Activated T-helper 2 cell treated with anti-CD3 and anti-CD28 coated beads, Interferon-gamma antibody, Interleukin-2, Interleukin-4, amounts not matched to agents 10 μg/mL and 5 μg/mL and 100 μg/mL, durations not matched to agents 14 hours and 24 hours and 36 hours (primary cell): ENCODE data around the gene AHNAK2. TPM values are rescaled to one million over a fixed set of nuclear protein-coding genes. Genes with fewer than 3 reads are reported as not detected.

Source experiments
- DNase-seq: peaks from one replicate; pipeline ENCODE4 v3.0.0; 2021; ENCODE audit warnings: low spot score
- H3K27ac Mint-ChIP-seq: one replicate; pipeline ENCODE4 v1.8.0; 2021; ENCODE audit warnings: mixed read lengths
- H3K27me3 Mint-ChIP-seq: one replicate; pipeline ENCODE4 v1.8.0; 2021; ENCODE audit warnings: low read depth, mixed read lengths
- H3K36me3 Mint-ChIP-seq: one replicate; pipeline ENCODE4 v1.8.0; 2021; ENCODE audit warnings: low read depth, mixed read lengths
- H3K4me1 Mint-ChIP-seq: one replicate; pipeline ENCODE4 v1.8.0; 2021; ENCODE audit warnings: low read depth, mixed read lengths
- H3K4me3 Mint-ChIP-seq: one replicate; pipeline ENCODE4 v1.8.0; 2021; ENCODE audit warnings: low read depth, mild to moderate bottlenecking, moderate library complexity, mixed read lengths
- H3K9me3 Mint-ChIP-seq: one replicate; pipeline ENCODE4 v1.8.0; 2021; ENCODE audit warnings: mixed read lengths
- intact Hi-C: fragments of 100-400 bp; cut with micrococcal nuclease; formaldehyde crosslinking; loops from one replicate; pipeline ENCODE4 v1.15.1; 2023
- total RNA-seq: library from RNA; stranded (reverse); gene quantifications from 2 replicates; pipeline ENCODE4 v1.2.3, GENCODE V29; 2022

Gene AHNAK2
- total RNA-seq, 1 donor from 2014 or later: 0.02 TPM

DNA sequence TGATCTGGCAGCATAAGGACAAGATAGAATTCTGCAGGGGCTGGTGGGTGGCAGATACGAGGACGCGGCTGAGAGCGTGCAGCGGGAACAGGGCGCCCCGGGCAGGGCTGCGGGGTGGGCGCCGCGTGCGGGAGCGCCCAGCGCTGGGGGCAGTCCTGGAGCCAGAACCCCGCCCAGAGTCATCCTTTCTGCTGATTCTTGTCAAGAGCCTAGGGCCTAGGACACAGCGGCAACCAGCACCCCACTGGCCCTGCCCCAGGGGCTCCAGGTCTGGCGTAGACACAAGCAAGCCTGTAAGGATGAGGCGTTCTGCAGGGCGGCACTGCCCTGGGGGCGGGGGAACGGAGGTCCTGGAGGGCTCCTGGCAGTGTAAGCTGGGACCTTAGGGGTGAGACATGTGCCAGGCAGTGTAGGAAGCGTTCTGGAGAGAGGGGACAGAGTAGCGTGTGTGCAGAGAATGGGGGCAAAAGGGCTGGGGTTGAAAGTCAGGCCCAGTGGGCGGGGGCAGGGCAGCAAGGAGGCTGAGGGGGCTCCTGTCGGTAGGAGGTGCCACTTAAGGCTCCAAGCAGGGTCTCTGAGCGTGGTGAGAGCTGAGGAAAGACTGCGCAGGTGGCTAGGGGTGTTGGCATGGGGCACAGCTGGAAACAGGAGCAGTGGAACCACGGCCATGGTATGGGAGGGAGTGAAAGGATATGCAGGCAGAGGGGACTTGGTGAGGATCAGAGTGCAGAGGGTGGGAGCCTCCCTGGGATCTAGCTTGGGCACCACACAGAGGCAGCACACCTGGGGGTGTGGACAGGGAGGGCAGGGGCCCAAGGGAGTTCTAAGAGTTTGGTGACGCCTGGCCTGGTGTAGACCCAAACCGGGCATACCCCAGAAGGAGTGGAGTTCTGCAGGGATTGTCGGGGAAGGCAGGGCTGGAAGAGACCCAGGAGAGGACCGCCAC lies 845 bp upstream of the AHNAK2 start:
- Mint-ChIP-seq H3K27me3 (peaks cover 19% of the 10 kb centered on the region), H3K9me3 (no peaks in the 10 kb centered on the region), H3K36me3 (no peaks in the 10 kb centered on the region), H3K4me3 (no peak overlapping the region), H3K4me1 (peaks cover 5% of the 10 kb centered on the region), H3K27ac (no peak overlapping the region)
- intact Hi-C loops: no loop called here
- no peak for DNase-seq

DNA sequence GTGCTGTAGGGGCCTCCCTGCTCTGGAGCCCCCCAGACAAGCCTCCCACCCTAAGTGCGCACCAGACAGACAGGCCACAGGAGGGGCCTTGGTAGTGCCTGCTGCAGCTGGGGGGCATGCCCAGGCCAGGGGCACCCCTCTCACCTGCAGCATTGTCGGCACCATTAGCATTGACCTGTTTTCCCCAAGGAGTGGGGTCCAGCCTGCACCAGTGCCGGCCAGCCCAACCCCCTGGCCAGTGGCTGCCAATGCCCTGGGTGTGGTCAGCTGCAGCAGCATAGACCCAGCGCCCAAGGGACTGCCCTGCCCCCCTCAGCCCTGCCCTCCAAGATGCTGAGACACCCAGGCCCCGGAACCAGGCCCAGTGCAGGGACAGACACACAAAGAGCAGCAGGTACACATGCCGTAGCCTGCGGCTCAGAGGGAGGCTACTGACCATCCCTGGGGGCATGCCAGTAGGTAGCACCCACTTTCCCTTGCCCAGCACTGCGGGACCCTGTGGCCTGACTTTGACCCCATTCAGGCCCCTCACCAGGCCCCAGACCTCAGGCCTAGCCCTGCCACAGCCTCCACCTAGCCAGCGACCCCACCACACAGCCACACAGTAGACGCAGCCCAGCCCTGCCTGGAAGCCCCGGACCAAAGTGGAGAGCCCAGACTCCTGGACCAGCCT lies 1.0 kb downstream of the AHNAK2 start:
- no peak for DNase-seq
- H3K27me3 Mint-ChIP-seq: peaks cover 19% of the 10 kb centered on the region
- H3K9me3 Mint-ChIP-seq: no peaks in the 10 kb centered on the region
- H3K27ac Mint-ChIP-seq: no peak overlapping the region
- peaks cover 5% of the 10 kb centered on the region for H3K4me1 Mint-ChIP-seq
- H3K4me3 Mint-ChIP-seq: peak overlapping the region; percentile 74
- no peaks in the 10 kb centered on the region for H3K36me3 Mint-ChIP-seq
- intact Hi-C loops: no loop called here

DNA sequence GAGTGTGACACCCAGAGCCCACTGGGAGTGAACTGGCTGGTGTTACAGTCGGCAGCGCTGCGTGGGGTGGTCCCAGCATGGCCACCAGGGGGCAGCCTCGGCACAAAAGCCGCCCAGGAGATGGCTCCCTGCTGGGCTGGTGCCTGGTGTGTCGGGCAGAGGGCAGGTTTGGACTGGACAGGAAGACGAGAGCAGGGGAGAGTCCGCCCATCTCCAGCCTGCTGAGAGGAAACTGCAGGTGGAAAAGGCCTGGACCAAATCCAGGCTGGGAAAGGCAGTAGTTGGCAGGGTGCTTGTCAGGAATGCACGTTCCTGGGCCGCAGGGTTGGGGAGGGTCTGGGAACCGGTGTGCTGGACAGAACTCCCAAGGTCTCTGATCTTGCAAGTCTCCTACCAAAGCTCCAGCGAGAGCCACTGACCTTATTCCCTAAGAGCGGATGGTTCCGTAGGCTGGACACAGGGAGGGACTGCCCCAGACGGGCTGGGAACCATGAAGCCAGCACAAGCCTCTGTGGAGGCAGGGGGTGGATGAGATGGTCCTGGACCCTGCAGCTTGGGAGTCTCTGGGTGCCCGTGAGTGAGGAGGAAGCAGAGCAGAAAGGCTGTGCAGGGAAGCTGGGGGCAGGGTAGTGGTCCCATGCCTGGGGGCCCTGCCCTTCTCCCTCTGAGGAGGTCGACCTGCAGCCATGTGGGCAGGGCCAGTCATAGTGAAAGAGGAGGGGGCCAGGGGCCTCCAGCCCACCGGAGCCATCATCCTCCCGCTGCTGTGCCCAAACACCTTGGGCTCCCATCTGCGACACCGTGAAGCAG lies 1.8 kb downstream of the AHNAK2 start:
- Mint-ChIP-seq H3K4me1 (peaks cover 5% of the 10 kb centered on the region), H3K36me3 (no peaks in the 10 kb centered on the region), H3K9me3 (no peaks in the 10 kb centered on the region), H3K27ac (no peak overlapping the region), H3K27me3 (peaks cover 19% of the 10 kb centered on the region), H3K4me3 (peak overlapping the region; percentile 60)
- peak; percentile 78 for DNase-seq
- intact Hi-C loops: loop anchor here (1.0 kb wide), 1 partner anchor 69 kb away; no protein-coding TSS in a partner anchor

DNA sequence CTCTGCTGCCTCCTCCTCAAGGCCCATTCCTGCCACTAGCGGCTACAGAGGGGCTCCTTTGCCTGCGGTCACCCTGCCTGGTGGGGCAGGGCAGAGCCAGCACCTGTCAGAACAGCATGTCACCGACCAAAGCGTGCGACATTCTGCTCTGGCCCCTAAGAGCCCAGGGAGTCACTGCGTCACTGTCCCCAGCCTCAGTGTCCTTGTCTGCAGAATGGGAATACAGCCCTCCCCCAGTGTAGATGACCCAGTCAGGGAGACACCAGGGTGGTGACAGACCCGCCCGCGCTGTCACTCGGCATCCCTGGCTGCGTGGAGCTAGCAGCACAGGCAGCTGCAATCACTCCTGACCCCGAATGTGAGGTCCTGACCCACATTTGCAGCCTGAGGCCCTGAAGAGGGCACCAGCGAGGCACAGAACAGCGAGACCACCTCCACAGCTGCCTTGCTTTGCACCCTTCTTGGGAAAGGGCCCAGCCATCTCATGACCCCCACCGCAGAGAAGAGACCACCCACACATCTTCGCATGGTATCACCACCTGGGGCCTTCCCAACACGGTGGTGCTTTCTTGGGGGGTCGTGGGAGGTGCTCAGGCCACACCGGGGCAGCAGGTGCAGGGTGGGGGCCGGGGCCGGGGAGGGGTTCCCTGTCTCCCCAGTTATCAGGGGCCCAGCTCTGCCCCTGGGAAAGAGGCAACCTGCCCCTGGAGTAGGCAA lies 2.5 kb downstream of the AHNAK2 start:
- H3K9me3 Mint-ChIP-seq: no peaks in the 10 kb centered on the region
- H3K36me3 Mint-ChIP-seq: no peaks in the 10 kb centered on the region
- no peak for DNase-seq
- intact Hi-C loops: loop anchor here (1.0 kb wide), 1 partner anchor 70 kb away; no protein-coding TSS in a partner anchor
- peaks cover 5% of the 10 kb centered on the region for H3K4me1 Mint-ChIP-seq
- H3K27me3 Mint-ChIP-seq: peaks cover 19% of the 10 kb centered on the region
- H3K4me3 Mint-ChIP-seq: no peak overlapping the region
- no peak overlapping the region for H3K27ac Mint-ChIP-seq

DNA sequence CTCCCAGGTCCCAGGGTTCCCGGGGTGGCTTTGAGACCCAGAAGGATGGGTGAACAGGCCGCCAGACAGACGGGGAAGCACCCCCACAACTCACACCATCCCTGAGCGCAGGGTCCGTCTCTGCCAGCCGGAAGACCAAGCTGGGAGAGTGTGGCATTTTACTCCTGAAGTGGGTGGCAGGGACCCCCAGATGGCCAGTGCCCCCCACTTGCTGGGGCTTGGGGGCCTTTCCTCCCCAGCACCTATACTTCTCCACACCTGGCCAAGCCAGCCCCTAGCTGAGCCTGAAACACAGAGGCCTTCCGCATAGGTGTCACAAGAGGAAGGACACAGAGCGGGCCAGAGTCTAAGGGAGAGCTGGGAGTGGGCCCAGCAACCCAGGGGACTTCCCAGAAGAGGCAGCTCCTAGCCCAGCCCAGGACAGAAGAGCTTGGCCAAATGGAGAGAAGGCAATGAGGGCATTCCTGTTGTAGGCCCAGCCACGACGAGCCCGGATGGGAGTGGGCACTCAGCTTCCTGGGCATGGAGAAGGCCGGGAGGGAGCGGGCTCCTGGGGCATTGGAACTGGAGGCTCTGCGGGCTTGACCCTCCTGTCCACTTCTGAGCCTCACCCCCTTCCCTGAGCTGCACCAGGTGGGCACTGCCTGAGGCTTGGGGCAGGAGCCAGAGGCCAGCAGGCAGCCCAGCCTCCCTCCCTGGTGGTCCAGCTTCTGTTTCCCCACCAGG lies 3.3 kb downstream of the AHNAK2 start:
- Mint-ChIP-seq H3K27me3 (peaks cover 17% of the 10 kb centered on the region), H3K4me3 (no peak overlapping the region), H3K27ac (no peak overlapping the region), H3K9me3 (no peaks in the 10 kb centered on the region), H3K4me1 (peaks cover 5% of the 10 kb centered on the region), H3K36me3 (no peaks in the 10 kb centered on the region)
- intact Hi-C loops: no loop called here
- DNase-seq: no peak

DNA sequence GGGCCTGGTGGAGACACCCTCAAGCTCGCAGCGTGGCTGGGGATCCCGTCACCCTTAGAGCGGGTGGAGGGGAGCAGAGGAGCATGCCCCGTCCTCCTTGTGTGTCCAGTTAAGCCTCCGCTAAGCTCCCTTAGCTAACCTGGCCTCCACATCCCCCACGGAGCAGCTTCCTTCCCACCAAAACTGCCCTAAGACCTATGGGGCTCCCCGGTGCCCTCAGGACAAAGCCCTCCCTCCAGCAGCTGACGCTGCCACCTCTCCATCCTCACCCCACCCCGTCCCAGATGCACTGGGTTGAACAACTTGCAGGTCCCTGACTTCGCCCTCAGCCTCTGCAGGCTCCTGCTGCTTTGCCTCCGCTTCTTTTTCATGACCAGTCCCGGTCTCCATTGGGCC lies 4.0 kb downstream of the AHNAK2 start:
- no peak for DNase-seq
- intact Hi-C loops: no loop called here
- H3K4me3 Mint-ChIP-seq: no peak overlapping the region
- peaks cover 12% of the 10 kb centered on the region for H3K27me3 Mint-ChIP-seq
- H3K4me1 Mint-ChIP-seq: peaks cover 5% of the 10 kb centered on the region
- H3K27ac Mint-ChIP-seq: no peak overlapping the region
- no peaks in the 10 kb centered on the region for H3K36me3 Mint-ChIP-seq
- H3K9me3 Mint-ChIP-seq: no peaks in the 10 kb centered on the region

DNA sequence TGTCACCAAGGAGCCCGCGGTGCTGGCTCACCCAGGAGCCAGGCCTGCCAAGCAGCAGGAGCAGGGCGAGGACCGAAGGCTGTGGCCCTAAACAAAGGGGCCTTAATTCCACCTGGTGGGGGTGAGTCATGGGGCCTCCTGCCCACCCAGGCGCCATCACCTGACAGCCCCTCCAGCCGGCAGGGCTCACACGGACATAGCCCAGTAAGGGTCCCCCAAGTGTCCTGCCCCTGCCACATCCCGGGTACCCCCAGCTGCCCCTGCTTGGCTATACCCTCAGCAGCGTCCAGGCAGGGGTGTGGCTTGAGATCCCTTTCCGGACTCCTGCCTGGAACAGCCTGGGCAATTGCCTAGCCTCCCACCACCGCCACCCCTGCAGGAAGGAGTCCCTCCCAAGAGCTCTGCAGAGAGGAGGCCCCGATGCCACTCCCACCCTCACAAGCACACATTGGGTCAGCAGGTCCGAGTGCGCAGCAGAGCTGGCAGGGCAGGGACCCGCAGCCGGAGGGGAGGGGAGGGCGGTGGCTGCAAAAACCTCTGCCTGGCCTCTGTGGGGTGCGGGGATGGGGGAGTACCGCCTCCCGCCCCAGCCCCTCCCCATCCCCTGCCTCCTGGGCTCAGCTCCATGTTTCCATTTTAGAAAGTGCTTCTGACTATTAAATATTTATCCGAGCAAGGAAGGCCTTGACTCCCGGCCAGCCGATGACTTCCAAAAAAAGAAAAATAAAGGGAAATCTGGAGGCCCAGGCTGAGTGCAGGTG lies 4.6 kb downstream of the AHNAK2 start:
- Mint-ChIP-seq H3K36me3 (no peaks in the 10 kb centered on the region), H3K9me3 (no peaks in the 10 kb centered on the region), H3K27ac (no peak overlapping the region), H3K27me3 (peaks cover 10% of the 10 kb centered on the region), H3K4me1 (peaks cover 5% of the 10 kb centered on the region), H3K4me3 (no peak overlapping the region)
- intact Hi-C loops: no loop called here
- no peak for DNase-seq

DNA sequence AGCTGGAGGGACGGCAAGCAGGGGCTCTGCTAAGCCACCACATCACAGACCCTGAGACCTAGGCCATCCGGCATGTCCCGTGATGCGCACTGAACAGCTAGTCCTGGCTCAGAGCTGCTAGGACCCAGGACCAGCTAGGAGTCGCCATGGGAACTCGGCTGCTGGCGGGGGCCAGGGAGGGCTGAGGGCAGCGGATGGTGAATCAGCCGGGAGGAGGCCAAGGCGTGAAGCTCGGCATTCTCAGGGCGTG lies 5.1 kb downstream of the AHNAK2 start:
- Mint-ChIP-seq H3K9me3 (no peaks in the 10 kb centered on the region), H3K27me3 (peaks cover 9% of the 10 kb centered on the region), H3K36me3 (no peaks in the 10 kb centered on the region), H3K4me1 (peaks cover 5% of the 10 kb centered on the region), H3K27ac (no peak overlapping the region), H3K4me3 (no peak overlapping the region)
- no peak for DNase-seq
- intact Hi-C loops: no loop called here

DNA sequence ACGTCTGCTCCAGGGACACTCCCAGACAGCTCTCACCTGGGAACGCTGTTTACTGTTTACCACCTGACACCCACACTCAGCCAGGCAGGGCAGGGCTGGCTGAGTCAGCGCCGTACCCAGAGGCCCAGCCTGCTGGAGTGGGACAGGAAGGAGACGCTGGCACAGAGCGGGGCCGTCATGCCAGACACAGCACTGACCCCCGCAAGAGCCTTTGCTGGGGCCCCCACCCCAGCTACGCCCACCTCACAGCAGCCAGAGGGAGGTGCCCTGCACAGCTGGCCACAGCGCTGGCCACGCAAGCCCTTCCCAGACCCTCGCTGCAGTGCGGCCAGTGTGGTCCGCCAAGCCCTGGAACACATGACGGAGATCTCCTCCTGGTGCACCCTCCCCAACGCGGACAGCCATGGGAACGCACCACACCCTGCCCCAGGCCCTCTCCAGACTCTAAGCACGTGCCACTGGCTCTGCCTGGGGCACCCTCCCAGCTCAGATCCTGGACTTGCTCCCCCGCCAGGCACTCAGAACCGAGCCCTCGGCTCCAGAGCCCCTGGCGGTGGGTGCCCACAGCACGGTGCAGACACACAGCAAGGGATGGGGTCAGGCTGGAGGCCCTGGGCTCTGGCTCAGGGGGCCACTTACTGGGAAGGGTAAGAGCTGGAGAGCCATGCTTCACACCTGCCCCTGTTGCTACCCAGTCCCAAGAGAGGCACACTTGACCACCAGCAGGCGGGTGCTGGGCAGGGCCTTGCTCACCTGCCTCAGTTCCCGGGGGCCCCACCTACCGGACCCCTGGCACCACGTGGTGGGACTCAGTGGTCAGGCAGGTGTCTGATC lies 5.7 kb downstream of the AHNAK2 start:
- H3K9me3 Mint-ChIP-seq: no peaks in the 10 kb centered on the region
- DNase-seq: no peak
- peaks cover 3% of the 10 kb centered on the region for H3K4me1 Mint-ChIP-seq
- no peak overlapping the region for H3K4me3 Mint-ChIP-seq
- H3K36me3 Mint-ChIP-seq: no peaks in the 10 kb centered on the region
- H3K27ac Mint-ChIP-seq: no peak overlapping the region
- H3K27me3 Mint-ChIP-seq: peaks cover 6% of the 10 kb centered on the region
- intact Hi-C loops: no loop called here

DNA sequence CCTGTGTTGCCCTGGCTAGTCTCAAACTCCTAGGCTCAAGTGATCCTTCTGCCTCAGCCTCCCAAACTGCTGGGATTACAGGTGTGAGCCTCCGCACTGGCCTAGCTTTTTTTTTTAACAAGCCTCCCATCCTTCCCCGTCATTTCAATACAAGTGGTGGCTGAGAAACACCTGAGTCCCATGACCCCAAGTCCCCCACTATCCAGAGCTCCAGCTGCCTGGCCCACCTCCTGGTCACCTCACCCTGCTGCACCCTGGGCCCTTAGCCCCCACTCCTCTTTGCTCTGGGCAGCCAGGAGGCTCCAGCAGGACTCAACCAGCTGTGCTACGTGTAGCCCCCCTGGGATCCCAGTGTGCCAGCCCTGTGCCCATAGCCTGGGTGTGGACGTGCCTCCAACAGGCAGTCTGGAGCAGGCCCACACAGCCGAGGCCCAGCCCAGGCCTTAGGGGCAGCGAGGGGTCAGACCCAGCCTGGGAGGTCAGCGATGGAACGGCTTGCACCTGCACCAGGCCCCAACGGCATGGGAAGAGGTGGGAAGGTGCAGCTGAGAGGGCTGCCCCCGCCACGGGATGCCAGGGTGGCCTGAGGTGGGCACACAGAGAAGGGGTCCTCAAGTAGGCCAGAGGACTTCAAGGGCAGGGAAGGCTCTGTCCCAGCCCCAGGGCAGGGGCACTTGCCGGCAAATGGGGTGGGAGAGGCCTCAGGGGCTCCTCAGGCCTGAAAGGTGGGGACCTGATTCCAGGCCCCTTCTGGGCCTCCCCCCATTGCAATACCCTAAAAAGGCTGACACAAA lies 6.5 kb downstream of the AHNAK2 start:
- DNase-seq: no peak
- intact Hi-C loops: no loop called here
- Mint-ChIP-seq H3K4me1 (peaks cover 3% of the 10 kb centered on the region), H3K27ac (no peak overlapping the region), H3K36me3 (no peaks in the 10 kb centered on the region), H3K9me3 (no peaks in the 10 kb centered on the region), H3K27me3 (peaks cover 6% of the 10 kb centered on the region), H3K4me3 (no peak overlapping the region)
